ENCODE measurements around the gene TDP2.
A peak's percentile ranks its signal among the peaks of the same experiment; 100 is the strongest.
"Not testable (repeated sequence)": the region's sequence is repeated elsewhere in the genome, so short reads cannot be mapped to it uniquely, and the experiment has no call there.

Gene TDP2

DNA sequence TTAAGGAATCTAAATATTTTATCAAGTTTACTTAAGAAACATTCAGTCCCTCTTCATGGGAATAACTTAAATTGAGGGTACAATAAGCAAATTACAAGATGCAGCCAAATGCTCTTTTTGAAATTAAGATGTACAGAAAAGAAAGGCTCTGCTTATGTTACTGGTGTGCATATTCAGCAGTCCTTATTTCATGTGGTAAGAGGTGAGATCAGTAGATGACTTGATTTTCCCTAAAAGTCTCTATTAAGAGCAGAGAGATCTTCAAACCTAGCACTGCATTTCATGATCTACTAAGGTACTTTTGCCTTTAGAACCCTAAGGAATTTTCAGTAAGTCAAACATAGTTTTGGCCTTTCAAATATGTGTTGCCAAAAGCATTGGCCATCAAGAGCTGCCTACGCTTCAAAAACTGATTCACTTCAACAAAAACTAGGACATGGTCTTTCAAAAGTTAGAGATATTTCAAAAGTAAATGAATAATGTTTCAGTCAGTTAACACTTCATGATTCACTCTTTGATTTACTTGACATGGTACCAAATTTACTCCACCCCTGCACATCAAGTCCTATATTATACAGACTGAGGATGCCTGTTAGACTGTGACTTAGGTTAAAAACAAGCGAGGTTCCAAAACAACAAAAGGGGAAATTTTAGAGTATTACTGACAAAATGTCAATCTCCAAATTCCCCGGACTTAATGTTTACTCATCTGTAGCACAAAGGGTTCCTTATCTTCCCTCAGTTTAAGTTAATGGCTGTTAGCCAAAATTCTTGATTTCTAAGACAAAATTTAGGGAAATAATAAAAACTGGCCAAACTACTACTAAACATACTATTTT is 33.0 kb upstream of the TDP2 start:
- TF ChIP-seq, protein P1, sequence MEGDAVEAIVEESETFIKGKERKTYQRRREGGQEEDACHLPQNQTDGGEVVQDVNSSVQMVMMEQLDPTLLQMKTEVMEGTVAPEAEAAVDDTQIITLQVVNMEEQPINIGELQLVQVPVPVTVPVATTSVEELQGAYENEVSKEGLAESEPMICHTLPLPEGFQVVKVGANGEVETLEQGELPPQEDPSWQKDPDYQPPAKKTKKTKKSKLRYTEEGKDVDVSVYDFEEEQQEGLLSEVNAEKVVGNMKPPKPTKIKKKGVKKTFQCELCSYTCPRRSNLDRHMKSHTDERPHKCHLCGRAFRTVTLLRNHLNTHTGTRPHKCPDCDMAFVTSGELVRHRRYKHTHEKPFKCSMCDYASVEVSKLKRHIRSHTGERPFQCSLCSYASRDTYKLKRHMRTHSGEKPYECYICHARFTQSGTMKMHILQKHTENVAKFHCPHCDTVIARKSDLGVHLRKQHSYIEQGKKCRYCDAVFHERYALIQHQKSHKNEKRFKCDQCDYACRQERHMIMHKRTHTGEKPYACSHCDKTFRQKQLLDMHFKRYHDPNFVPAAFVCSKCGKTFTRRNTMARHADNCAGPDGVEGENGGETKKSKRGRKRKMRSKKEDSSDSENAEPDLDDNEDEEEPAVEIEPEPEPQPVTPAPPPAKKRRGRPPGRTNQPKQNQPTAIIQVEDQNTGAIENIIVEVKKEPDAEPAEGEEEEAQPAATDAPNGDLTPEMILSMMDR (IDR thresholded peaks at IDR 0.05; ENCODE audit: control insufficient read depth, extremely low read depth, insufficient read depth) = no peak
- DNase-seq (ENCODE audit: low read depth) = no peak
- no peak overlapping the region for H3K4me3 ChIP-seq (ENCODE audit: low read depth, low read length)

DNA sequence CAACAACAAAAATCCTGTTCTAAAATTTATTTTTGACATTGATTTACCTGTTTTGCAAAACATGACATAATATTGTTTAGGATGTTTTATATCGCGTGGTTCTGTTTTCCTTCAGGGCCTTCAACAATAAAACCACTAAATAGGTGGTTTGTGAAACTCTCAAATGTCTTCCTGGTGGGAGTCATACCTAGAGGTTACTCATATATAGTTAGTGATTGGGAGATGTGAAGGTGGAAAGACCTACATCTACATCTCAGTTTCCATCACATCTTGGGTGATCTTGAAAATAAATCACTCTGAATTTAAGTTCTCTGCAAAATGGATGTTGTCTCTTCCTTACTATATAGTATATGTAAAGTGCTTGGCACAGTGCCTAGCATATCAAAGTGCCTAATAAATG is 29.4 kb upstream of the TDP2 start:
- no peak for DNase-seq (ENCODE audit: low read depth)
- no peak overlapping the region for H3K4me3 ChIP-seq (ENCODE audit: low read depth, low read length)
- TF ChIP-seq, protein P1 (IDR thresholded peaks at IDR 0.05; ENCODE audit: control insufficient read depth, extremely low read depth, insufficient read depth) = no peak

DNA sequence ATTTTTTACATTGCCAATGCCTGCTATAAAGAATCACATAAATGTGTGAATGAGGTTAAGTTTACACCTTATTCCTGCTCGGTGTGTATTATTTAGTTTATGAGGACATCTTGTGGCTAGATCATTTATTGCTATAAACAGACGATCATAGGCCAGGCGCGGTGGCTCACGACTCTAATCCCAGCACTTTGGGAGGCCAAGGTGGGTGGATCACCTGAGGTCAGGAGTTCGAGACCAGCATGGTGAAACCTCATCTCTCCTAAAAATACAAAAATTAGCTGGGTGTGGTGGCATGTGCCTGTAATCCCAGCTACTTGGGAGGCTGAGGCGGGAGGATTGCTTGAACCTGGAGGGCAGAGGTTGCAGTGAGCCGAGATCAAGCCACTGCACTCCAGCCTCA is 28.9 kb upstream of the TDP2 start:
- peak; percentile 22 for DNase-seq (ENCODE audit: low read depth)
- TF ChIP-seq, protein P1 (IDR thresholded peaks at IDR 0.05; ENCODE audit: control insufficient read depth, extremely low read depth, insufficient read depth) = peak; percentile 73
- not testable (repeated sequence) for H3K4me3 ChIP-seq (ENCODE audit: low read depth, low read length)

DNA sequence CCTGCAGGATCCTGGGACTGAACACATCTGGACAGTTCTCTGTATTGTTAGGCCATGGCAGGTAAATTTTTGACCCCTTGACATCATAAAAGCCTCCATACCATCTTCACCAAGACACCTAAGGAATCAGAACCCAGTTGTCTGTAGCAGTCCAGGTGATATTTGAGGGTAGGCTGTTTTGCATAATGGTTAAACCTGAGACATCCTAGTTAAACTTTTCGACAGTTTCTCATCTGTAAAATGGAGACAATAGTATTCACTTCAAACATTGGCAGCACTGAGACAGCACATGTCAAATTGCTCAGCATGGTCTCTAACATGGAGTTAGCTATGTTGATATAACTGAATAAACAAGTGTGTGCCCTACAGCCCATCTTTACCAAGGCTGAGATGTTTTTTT is 27.5 kb upstream of the TDP2 start:
- H3K4me3 ChIP-seq (ENCODE audit: low read depth, low read length) = no peak overlapping the region
- TF ChIP-seq, protein P1 (IDR thresholded peaks at IDR 0.05; ENCODE audit: control insufficient read depth, extremely low read depth, insufficient read depth) = no peak
- no peak for DNase-seq (ENCODE audit: low read depth)

DNA sequence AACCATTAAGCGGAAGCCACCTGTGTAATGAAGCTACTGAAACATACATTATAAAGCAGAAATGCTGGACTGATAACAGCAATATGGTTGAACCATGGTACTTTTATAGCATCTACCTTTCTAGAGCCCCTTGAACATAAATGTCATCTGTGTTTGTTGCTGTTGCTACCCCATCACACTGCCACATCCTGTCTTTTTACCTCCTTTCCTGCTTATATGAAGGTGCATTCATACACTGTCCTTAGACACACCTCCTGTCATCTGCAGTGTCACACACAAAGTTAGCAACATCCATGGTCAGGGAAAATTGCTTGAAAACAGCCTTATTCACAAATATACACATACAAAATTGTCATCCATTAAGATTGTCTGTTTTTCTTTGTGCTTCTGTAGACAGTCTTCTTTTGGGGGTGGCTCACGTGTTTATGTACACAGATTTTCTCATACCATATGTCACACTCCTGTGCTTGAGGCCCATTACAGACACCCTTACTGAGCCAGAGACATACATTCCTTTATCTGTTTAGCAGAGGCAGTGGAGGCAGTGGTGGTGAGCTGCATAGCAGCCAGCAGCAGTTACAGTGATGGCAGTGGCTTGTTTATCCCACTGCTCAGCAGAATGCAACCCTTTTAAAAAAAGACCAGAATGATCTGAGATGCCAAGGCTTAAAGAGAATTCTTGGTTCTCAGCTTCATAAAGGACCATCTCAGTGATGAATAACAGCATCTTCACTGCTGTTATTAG is 26.3 kb upstream of the TDP2 start:
- no peak for DNase-seq (ENCODE audit: low read depth)
- TF ChIP-seq, protein P1 (IDR thresholded peaks at IDR 0.05; ENCODE audit: control insufficient read depth, extremely low read depth, insufficient read depth) = no peak
- H3K4me3 ChIP-seq (ENCODE audit: low read depth, low read length) = no peak overlapping the region

DNA sequence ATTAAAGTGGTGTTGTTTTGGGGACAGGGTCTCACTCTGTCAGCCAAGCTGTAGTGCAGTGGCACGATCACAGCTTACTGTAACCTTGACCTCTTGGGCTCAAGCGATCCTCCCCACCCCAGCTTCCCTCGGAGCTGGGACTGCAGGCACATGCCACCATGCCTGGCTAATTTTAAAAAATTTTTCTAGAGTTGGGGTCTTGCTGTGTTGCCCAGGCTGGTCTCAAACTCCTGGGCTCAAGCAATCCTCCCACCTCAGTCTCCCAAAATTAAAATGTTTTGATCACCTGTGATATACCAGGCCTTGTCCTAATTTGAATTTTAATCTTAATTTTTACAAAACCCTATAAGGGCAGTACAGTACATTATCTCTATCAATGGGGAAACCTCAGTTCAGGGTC is 25.7 kb upstream of the TDP2 start:
- no peak for DNase-seq (ENCODE audit: low read depth)
- H3K4me3 ChIP-seq (ENCODE audit: low read depth, low read length) = no peak overlapping the region
- TF ChIP-seq, protein P1 (IDR thresholded peaks at IDR 0.05; ENCODE audit: control insufficient read depth, extremely low read depth, insufficient read depth) = no peak
